H1 (cell line): ENCODE measurements around the gene CUX1. TPM values are rescaled to one million over a fixed set of nuclear protein-coding genes. Genes with fewer than 3 reads are reported as not detected.

Experiments
- CHD7 ChIP-seq: fragments of 300-600 bp; sonication (generic); IDR thresholded peaks from 2 replicates; pipeline ENCODE4 v1.7.1; 2012; ENCODE audit warnings: low read length, moderate library complexity, mild to moderate bottlenecking, inconsistent platforms; ENCODE audit not compliant: insufficient replicate concordance
- GABPA ChIP-seq: IDR thresholded peaks from 2 replicates; pipeline ENCODE4 v1.6.1; 2011; ENCODE audit warnings: mild to moderate bottlenecking, low read length, moderate library complexity, borderline replicate concordance; ENCODE audit not compliant: insufficient read depth
- KDM4A ChIP-seq: IDR thresholded peaks from one replicate; pipeline ENCODE4 v1.7.1; 2012; ENCODE audit warnings: low read depth, mild to moderate bottlenecking, moderate library complexity, low read length, inconsistent platforms; ENCODE audit not compliant: severe bottlenecking
- NRF1 ChIP-seq: IDR thresholded peaks from 2 replicates; pipeline ENCODE4 v1.6.1; 2011; ENCODE audit warnings: mild to moderate bottlenecking, low read depth, low read length, improper control_type of control experiment
- PHF8 ChIP-seq: fragments of 200-600 bp; sonication (generic); conservative IDR thresholded peaks from 2 replicates; pipeline ENCODE4 v1.7.1; 2012; ENCODE audit warnings: low read depth, mild to moderate bottlenecking, inconsistent platforms, low read length, moderate library complexity
- POU5F1 ChIP-seq: IDR thresholded peaks from 2 replicates; pipeline ENCODE4 v1.6.1; 2011; ENCODE audit warnings: low read depth, mild to moderate bottlenecking, low read length, moderate library complexity
- SP2 ChIP-seq: IDR thresholded peaks from 2 replicates; pipeline ENCODE4 v1.6.1; 2012; ENCODE audit warnings: mild to moderate bottlenecking, low read length, inconsistent platforms
- polyA plus RNA-seq, 7 experiments: library from polyadenylated mRNA; depleted of rRNA in 3 of 7; stranded (reverse) in 5 of 7; unstranded in 2 of 7; fragments of >200 nt in 5 of 7; fragments of 200-250 nt in 2 of 7; gene quantifications; 1 replicate in 5 of 7; 2 replicates in 1 of 7; 4 replicates in 1 of 7; pipeline versions ENCODE4 v1.2.1 to v1.2.3, GENCODE V29; 2011 to 2013; ENCODE audit warnings: missing spikeins in 2 of 7, mixed read lengths in 2 of 7
- total RNA-seq: library from RNA; stranded (reverse); fragmentation: NEBNext Ultra II Directional; extraction: Animal tissue kit (Norgen Biotek cat#: 25700); gene quantifications from 2 replicates; pipeline ENCODE4 v1.2.1, GENCODE V29; 2021

Gene CUX1
- total and polyA plus RNA-seq, 2 of the 8 experiments (the other 6 are each of a cell fraction or from before 2014, with no cell fraction given): 21.6 to 65.9 TPM

- TF ChIP-seq CHD7 (no peak), PHF8 (no peak), KDM4A (no peak), POU5F1 (no peak), SP2 (no peak), GABPA (no peak), NRF1 (no peak)
These were observed 115.6 kb downstream of the CUX1 start (continued) for GRCh38 chr7:101933028-101933427.
